ENCODE results near the gene MAMDC4.

MAMDC4 gene

GRCh38 chr9:136896027-136896426 lies 43.9 kb downstream of the MAMDC4 start:
- DNase-seq = no peak

GRCh38 chr9:136898483-136899100 lies 46.4 kb downstream of the MAMDC4 start:
- DNase-seq = no peak

- no peak for DNase-seq
These were observed 47.0 kb downstream of the MAMDC4 start for GRCh38 chr9:136899196-136899595.

- no peak for DNase-seq
These were observed 48.4 kb downstream of the MAMDC4 start for GRCh38 chr9:136900556-136900955.

GRCh38 chr9:136900988-136901515 lies 48.9 kb downstream of the MAMDC4 start:
- no peak for DNase-seq

- DNase-seq = peak; percentile 51
These were observed 49.5 kb downstream of the MAMDC4 start for GRCh38 chr9:136901516-136902258.

- peak; percentile 65 for DNase-seq
These were observed 50.2 kb downstream of the MAMDC4 start for GRCh38 chr9:136902259-136902821.

- no peak for DNase-seq
These were observed 51.0 kb downstream of the MAMDC4 start for GRCh38 chr9:136903041-136903554.

- no peak for DNase-seq
These were observed 54.1 kb downstream of the MAMDC4 start for GRCh38 chr9:136906266-136906665.

GRCh38 chr9:136907011-136907914 lies 55.1 kb downstream of the MAMDC4 start:
- DNase-seq = no peak

Measured in activated effector memory CD4-positive, alpha-beta T cell treated with Interleukin-2 at 50 U/mL for 16 hours (primary cell).